Umbilical cord (tissue), 2 donors: ENCODE data around the gene FAM199X. TPM values are rescaled to one million over a fixed set of nuclear protein-coding genes. Genes with fewer than 3 reads are reported as not detected.
"Not testable (repeated sequence)": the region's sequence is repeated elsewhere in the genome, so short reads cannot be mapped to it uniquely, and the experiment has no call there.

Source experiments
- DNase-seq: peaks from one replicate; pipeline ENCODE4 v3.0.0-alpha.2; 2015; ENCODE audit warnings: low spot score
- total RNA-seq: library from RNA; depleted of rRNA; stranded (reverse); fragments of >200 nt; gene quantifications from one replicate; pipeline ENCODE4 v1.2.3, GENCODE V29; 2014; ENCODE audit warnings: low replicate concordance; ENCODE audit not compliant: insufficient read depth

The FAM199X gene
- total RNA-seq, 1 donor from 2014 or later, result 20.9 TPM

DNA sequence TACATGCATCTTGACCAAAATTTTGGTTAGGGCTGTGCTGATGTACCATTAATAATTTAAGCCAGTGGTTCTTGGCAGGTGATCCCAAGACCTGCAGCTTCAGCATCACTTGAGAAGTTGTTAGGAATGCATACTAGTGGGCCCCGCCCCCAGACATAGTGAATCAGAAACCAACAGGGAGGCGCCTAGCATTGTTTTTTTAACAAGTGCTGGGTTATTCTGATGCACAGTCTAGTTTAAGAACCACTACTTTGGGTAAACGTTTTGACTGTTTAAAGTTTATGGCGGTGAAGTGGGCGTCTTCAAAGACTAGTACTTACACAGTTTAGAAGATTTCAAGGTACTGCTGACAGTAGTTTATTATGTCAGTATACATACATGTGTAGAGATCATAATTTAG lies 23.6 kb downstream of the FAM199X start:
- no peak for DNase-seq

DNA sequence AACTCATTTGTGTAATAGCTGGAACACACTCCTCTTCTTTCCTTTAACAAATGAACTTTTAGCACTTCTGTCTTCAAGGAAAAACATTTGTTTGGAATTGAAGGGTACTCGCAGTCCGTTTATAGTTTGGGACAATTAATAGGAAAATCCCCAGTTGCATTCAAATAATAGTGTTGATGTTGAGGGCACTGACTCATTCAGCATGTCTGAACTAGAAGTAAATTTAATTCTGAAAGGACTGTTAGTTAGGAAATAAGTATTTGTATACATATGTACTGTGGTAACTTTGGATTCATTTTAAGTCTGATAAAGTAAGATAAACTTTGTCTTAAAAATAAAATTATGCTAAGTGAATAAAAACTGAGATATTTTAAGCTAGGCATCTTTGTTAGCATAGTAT lies 27.2 kb downstream of the FAM199X start:
- DNase-seq, result no peak

DNA sequence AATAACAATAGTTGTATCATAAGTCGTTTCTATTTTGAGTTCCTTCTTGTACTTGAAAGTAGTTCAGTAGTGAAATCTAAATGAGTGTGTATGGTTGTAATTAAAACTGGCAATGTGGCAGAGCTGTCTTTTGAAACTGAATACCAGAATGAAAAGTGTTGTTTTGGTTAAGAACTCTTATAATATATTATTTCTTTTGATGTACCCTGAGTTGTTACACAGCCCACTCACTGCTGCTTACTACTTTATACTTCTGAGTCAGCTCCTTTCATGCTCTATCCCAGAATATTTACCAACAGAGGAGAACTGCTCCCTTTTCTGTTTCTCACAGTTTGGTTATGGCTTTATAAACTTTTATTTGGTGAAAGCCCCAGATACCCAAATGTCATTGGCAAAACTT lies 28.8 kb downstream of the FAM199X start:
- DNase-seq, result no peak

DNA sequence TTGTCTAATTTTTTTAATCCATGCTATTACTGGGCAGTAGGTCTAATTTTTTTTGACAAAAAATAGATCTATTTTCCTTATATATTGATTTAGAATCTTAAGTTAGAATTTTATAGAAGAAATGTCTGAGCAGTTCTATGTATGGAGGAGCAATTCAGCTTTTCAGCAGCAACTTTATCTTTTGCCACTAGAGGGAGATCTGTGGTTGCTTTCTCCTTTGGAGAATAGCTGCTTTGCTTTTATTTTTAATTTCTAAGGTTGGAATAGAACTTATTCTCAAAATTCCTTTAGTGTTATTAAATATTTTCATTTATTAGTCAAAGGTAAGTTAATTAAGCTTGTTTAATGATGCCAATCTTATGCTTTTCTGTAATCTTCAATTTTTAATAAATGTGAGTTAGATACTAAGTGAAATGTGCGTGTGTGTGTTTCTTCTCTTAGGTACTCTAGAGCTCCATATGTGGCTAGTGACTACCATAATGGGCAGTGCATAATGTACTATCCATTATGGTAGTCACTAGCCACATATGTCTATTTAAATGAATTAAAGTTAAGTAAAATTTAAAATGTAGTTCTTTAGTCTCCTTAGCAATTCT lies 29.3 kb downstream of the FAM199X start:
- DNase-seq, result peak; percentile 31

DNA sequence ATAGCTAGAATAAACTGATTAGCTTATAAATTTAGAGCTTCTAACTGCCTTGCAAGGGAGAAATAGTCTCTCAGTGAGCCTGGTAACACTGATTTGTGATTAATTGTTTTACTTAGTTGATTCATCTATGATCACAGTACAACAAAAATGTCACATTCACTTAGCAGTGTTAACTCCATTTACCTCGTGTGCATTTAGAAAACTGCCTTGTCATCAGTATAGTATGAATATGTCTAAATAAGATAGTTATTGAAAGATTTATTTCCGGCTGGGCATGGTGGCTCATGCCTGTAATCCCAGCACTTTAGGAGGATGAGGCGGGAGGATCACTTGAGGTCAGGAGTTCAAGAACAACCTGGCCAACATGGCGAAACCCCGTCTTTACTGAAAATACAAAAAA lies 39.3 kb downstream of the FAM199X start:
- no peak for DNase-seq

DNA sequence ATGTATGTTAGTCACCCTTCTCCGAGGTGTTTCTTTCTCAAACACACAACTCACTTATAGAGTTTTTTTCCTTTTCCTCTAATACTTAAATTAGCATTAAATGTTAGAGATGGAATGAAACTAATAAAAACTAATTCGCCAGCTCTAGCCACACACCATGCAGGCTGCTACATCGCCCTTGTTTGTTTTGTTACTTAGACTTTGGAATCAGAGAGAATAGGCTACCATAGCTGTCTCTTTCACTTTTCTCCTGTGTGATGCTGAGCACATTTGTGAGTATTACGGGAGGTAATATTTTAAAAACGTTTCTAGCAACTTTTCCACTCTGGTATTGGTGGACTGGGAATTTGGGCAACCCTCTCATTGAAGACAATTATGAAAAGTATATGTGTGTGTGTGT lies 44.9 kb downstream of the FAM199X start:
- DNase-seq, result no peak

DNA sequence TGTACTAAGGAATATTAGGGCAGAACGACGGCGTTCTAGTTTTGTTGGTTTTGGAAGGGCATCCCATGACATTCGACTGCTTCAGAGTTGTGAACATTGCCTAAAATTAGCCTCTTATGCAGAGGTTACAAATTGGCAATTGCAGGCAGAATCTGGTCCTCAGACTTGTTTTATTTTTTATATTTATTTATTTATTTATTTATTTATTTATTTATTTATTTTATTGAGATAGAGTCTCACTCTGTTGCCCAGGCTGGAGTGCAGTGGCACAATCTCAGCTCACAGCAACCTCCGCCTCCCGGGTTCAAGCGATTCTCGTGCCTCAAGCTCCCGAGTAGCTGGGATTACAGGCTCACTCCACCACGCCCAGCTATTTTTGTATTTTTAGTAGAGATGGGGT lies 63.8 kb downstream of the FAM199X start:
- not testable (repeated sequence) for DNase-seq

Other genes starting within 250 kb of the FAM199X start
- 3.9 TPM for gene TMSB15B, start 203.8 kb upstream of the FAM199X start, total RNA-seq
- not detected for gene H2BW1, start 152.7 kb upstream of the FAM199X start, total RNA-seq
- gene H2BW2, start 126.5 kb upstream of the FAM199X start, total RNA-seq, result not detected
- 5.3 TPM for gene TMSB15C, start 90.2 kb upstream of the FAM199X start, total RNA-seq
- 1.7 TPM for gene ZCCHC18, start 53.9 kb upstream of the FAM199X start, total RNA-seq
- gene SLC25A53, start 9.4 kb upstream of the FAM199X start, total RNA-seq, result 17.3 TPM
- gene ESX1, start 88.5 kb downstream of the FAM199X start, total RNA-seq, result not detected